Esophagus muscularis mucosa (tissue), 3 donors: Measurements from ENCODE around the gene SLC6A11.

ENCODE experiments used
- CTCF ChIP-seq, 3 experiments: fragments of 200-600 bp in 2 of 3; fragments of 450-650 bp in 1 of 3; sonication (generic) in 2 of 3; IDR thresholded peaks; one replicate each; pipeline ENCODE4 v1.5.1; 2017 to 2019; ENCODE audit warnings: antibody characterized with exemption in 3 of 3, mild to moderate bottlenecking in 2 of 3, moderate library complexity in 1 of 3
- POLR2A ChIP-seq: fragments of 450-650 bp; IDR thresholded peaks from one replicate; pipeline ENCODE4 v1.6.1; 2017; ENCODE audit warnings: antibody characterized with exemption, moderate library complexity, mild to moderate bottlenecking, low read depth
- POLR2AphosphoS5 ChIP-seq, 2 donors: sonication (generic); formaldehyde crosslinking; IDR thresholded peaks; one replicate each; pipeline ENCODE4 v1.6.1; 2017; ENCODE audit warnings: antibody characterized with exemption in 2 of 2

DNA sequence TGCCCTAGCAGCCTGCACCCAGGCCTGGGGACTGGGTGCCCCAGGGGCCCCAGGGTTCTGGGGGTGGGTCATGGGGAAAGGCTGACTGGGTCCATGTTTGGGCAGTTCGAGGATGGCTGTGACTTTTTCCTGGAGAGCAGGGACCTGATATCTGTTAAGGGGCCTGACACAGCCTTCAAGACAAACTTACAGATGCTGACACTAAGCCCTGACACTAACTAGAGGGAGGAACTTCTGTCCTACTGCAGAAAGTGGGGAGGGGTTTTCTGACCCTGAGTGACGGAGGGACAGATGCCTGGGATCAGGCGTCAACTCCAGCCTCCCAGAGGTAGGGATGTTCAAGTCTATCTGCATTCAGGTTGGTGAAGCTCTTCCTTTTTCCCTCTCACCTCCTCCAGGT, 45.0 kb upstream of the SLC6A11 start:
- no peak for TF ChIP-seq CTCF (IDR thresholded peaks at IDR 0.05)
- TF ChIP-seq POLR2A, result no peak
- TF ChIP-seq POLR2AphosphoS5 (IDR thresholded peaks at IDR 0.05), result no peak
